Measurements from ENCODE around the gene SLC46A2.

DNA sequence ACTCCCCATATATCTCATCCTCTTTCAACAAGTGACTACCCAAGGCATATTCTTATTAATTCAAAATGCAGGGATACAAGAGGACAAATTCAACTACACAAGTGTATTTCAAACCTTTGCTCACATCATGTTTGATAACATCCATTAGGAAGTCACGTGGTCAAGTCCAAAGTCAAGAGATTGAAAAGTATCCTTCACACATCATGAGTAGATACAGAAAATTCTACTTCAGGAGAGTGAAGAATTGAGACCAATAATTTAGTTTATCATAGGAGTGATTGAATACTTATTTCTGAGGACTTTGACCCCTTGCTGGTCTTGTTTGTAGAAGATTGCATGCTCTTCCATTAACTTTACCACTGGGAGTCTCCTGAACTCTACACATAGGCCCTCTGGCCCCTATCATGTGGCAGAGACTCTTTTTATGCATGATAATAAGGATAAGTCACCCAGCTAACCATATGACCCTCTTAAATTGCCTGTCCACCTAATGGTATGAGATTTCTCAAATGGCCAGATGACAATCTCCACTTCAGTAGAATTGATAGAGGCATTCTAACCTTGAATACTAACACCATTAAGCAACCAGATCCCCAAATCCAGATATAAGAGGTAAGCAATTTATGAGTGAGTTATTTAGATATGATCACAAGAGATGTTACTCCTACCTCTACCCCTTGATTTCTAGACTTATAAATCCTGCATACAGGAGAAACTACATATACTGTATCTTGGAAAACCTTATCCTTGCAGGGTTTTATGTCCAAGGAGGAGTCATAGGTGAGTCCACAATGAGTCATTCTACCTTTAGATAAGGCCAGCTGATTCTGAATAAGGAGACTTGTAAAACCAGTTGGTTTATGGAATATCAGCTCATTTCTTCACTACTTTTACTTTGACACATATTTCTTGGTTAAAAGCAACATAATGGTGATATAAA, 26.6 kb upstream of the SLC46A2 start:
- TF ChIP-seq POLR2A (IDR thresholded peaks at IDR 0.05) = no peak
- TF ChIP-seq, protein P1, sequence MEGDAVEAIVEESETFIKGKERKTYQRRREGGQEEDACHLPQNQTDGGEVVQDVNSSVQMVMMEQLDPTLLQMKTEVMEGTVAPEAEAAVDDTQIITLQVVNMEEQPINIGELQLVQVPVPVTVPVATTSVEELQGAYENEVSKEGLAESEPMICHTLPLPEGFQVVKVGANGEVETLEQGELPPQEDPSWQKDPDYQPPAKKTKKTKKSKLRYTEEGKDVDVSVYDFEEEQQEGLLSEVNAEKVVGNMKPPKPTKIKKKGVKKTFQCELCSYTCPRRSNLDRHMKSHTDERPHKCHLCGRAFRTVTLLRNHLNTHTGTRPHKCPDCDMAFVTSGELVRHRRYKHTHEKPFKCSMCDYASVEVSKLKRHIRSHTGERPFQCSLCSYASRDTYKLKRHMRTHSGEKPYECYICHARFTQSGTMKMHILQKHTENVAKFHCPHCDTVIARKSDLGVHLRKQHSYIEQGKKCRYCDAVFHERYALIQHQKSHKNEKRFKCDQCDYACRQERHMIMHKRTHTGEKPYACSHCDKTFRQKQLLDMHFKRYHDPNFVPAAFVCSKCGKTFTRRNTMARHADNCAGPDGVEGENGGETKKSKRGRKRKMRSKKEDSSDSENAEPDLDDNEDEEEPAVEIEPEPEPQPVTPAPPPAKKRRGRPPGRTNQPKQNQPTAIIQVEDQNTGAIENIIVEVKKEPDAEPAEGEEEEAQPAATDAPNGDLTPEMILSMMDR (IDR thresholded peaks at IDR 0.05) = no peak

Data from Peyer's patch (tissue), 4 donors.